Neural progenitor cell (in vitro differentiated cells): ENCODE data around the gene EIF5A. TPM values are rescaled to one million over a fixed set of nuclear protein-coding genes. Genes with fewer than 3 reads are reported as not detected.

ENCODE experiments used
- DNase-seq: peaks from one replicate; pipeline ENCODE4 v3.0.0-alpha.2; 2016; ENCODE audit warnings: low spot score
- H2AFZ ChIP-seq: fragments of 200-600 bp; sonication (generic); replicated peaks from 2 replicates; pipeline ENCODE4 v1.6.1; 2016; ENCODE audit warnings: antibody characterized with exemption
- H3F3A ChIP-seq: fragments of 200-600 bp; sonication (generic); 2 replicates; pipeline ENCODE4 v1.6.1; 2016; ENCODE audit warnings: antibody characterized with exemption, low read depth
- H3K27ac ChIP-seq: fragments of 200-600 bp; sonication (generic); 2 replicates; pipeline ENCODE4 v1.5.1; 2016; ENCODE audit warnings: mild to moderate bottlenecking
- H3K27me3 ChIP-seq: fragments of 200-600 bp; sonication (generic); 2 replicates; pipeline ENCODE4 v1.6.1; 2016; ENCODE audit warnings: mild to moderate bottlenecking, moderate library complexity
- H3K36me3 ChIP-seq: fragments of 200-600 bp; sonication (generic); 2 replicates; pipeline ENCODE4 v1.5.1; 2016
- H3K4me1 ChIP-seq: fragments of 200-600 bp; sonication (generic); 2 replicates; pipeline ENCODE4 v1.6.1; 2016; ENCODE audit warnings: mixed run types
- H3K4me2 ChIP-seq: fragments of 200-600 bp; sonication (generic); 2 replicates; pipeline ENCODE4 v1.6.1; 2016
- H3K4me3 ChIP-seq: fragments of 200-600 bp; sonication (generic); 2 replicates; pipeline ENCODE4 v1.5.1; 2016
- H3K79me2 ChIP-seq: fragments of 200-600 bp; sonication (generic); 2 replicates; pipeline ENCODE4 v1.6.1; 2016; ENCODE audit warnings: low read depth
- H3K9ac ChIP-seq: fragments of 200-600 bp; sonication (generic); 2 replicates; pipeline ENCODE4 v1.6.1; 2016
- H3K9me3 ChIP-seq: fragments of 200-600 bp; sonication (generic); 2 replicates; pipeline ENCODE4 v1.5.1; 2016; ENCODE audit warnings: low read depth
- H4K20me1 ChIP-seq: fragments of 200-600 bp; sonication (generic); 2 replicates; pipeline ENCODE4 v1.6.1; 2016; ENCODE audit warnings: low read depth
- H3K27ac Mint-ChIP-seq: 3 replicates; pipeline ENCODE4 v1.8.0; 2021; ENCODE audit warnings: mixed read lengths
- H3K27me3 Mint-ChIP-seq: 2 replicates; pipeline ENCODE4 v1.8.0; 2022; ENCODE audit warnings: low read depth, mild to moderate bottlenecking, inconsistent platforms, moderate library complexity, mixed read lengths; ENCODE audit not compliant: insufficient read depth
- H3K36me3 Mint-ChIP-seq: 3 replicates; pipeline ENCODE4 v1.8.0; 2021; ENCODE audit warnings: mixed read lengths
- H3K4me1 Mint-ChIP-seq: 3 replicates; pipeline ENCODE4 v1.8.0; 2021; ENCODE audit warnings: mixed read lengths
- H3K4me3 Mint-ChIP-seq: 3 replicates; pipeline ENCODE4 v1.8.0; 2021; ENCODE audit warnings: mild to moderate bottlenecking, moderate library complexity, mixed read lengths
- H3K9me3 Mint-ChIP-seq: 3 replicates; pipeline ENCODE4 v1.8.0; 2020; ENCODE audit warnings: mixed read lengths
- CTCF ChIP-seq: fragments of 200-600 bp; sonication (generic); IDR thresholded peaks from 2 replicates; pipeline ENCODE4 v1.5.1; 2017; ENCODE audit warnings: antibody characterized with exemption, mild to moderate bottlenecking
- EZH2 ChIP-seq: fragments of 200-600 bp; sonication (generic); IDR thresholded peaks from 2 replicates; pipeline ENCODE4 v1.6.1; 2017; ENCODE audit warnings: antibody characterized with exemption, mild to moderate bottlenecking, moderate library complexity
- EZH2phosphoT487 ChIP-seq: fragments of 200-600 bp; sonication (generic); IDR thresholded peaks from 2 replicates; pipeline ENCODE4 v1.6.1; 2017; ENCODE audit warnings: antibody characterized with exemption
- total RNA-seq: library from RNA; depleted of rRNA; stranded (reverse); fragments of >200 nt; gene quantifications from 2 replicates; pipeline ENCODE4 v1.2.3, GENCODE V29; 2015; ENCODE audit warnings: low replicate concordance

The EIF5A gene
- total RNA-seq, 1 donor from 2014 or later, result 251 TPM

- no peak for DNase-seq
- Histone ChIP-seq H4K20me1 (peaks cover 4% of the 10 kb centered on the region), H3K4me2 (peak overlapping the region; percentile 96), H3F3A (peaks cover 27% of the 10 kb centered on the region), H3K4me1 (peaks cover 14% of the 10 kb centered on the region), H3K27ac (no peak overlapping the region), H3K27me3 (no peaks in the 10 kb centered on the region), H3K4me3 (peak overlapping the region; percentile 94), H3K79me2 (peaks cover 20% of the 10 kb centered on the region), H2AFZ (no peak overlapping the region), H3K9me3 (no peaks in the 10 kb centered on the region), H3K9ac (peak overlapping the region; percentile 79), H3K36me3 (no peaks in the 10 kb centered on the region)
- H3K27me3 Mint-ChIP-seq, result peaks cover 12% of the 10 kb centered on the region
- no peaks in the 10 kb centered on the region for H3K9me3 Mint-ChIP-seq
- peaks cover 28% of the 10 kb centered on the region for H3K4me1 Mint-ChIP-seq
- H3K36me3 Mint-ChIP-seq, result peaks cover 9% of the 10 kb centered on the region
- TF ChIP-seq CTCF (no peak), EZH2 (no peak), EZH2phosphoT487 (no peak)
- no peak overlapping the region for H3K27ac Mint-ChIP-seq
- H3K4me3 Mint-ChIP-seq, result peak overlapping the region; percentile 98
Observed at GRCh38 chr17:7328009-7328408, 20.6 kb downstream of the EIF5A start.

GRCh38 chr17:7328840-7329373 is 21.5 kb downstream of the EIF5A start, which contains the start of gene NEURL4:
NEURL4 (minus strand) TSS chr17:7329335; CDS start chr17:7329312, 23 bp downstream.
- peak within 1 kb of the TSS; percentile 95 for H3K27ac Mint-ChIP-seq
- peak within 1 kb of the TSS; percentile 79 for H3K27ac ChIP-seq
- H3K4me3 ChIP-seq, result peak within 1 kb of the TSS; percentile 94
- H3K9me3 ChIP-seq, result no peaks in the 10 kb centered on the region
- H3K4me3 Mint-ChIP-seq, result peak within 1 kb of the TSS; percentile 98
- H3K79me2 ChIP-seq, result peaks cover 20% of the 10 kb centered on the region
- peak within 1 kb of the TSS; percentile 96 for H3K4me2 ChIP-seq
- H3K27me3 Mint-ChIP-seq, result peaks cover 12% of the 10 kb centered on the region
- no peak for TF ChIP-seq EZH2phosphoT487
- TF ChIP-seq EZH2, result no peak
- no peak for TF ChIP-seq CTCF
- peaks cover 7% of the 10 kb centered on the region for H3K36me3 Mint-ChIP-seq
- peak within 1 kb of the TSS; percentile 86 for H2AFZ ChIP-seq
- no peaks in the 10 kb centered on the region for H3K27me3 ChIP-seq
- H3K36me3 ChIP-seq, result no peaks in the 10 kb centered on the region
- peaks cover 4% of the 10 kb centered on the region for H4K20me1 ChIP-seq
- H3K9ac ChIP-seq, result peak within 1 kb of the TSS; percentile 79
- peaks cover 14% of the 10 kb centered on the region for H3K4me1 ChIP-seq
- DNase-seq, result no peak
- peaks cover 28% of the 10 kb centered on the region for H3K4me1 Mint-ChIP-seq
- peaks cover 27% of the 10 kb centered on the region for H3F3A ChIP-seq
- no peaks in the 10 kb centered on the region for H3K9me3 Mint-ChIP-seq

- Histone ChIP-seq H4K20me1 (peaks cover 1% of the 10 kb centered on the region), H3F3A (peaks cover 24% of the 10 kb centered on the region), H3K36me3 (no peaks in the 10 kb centered on the region), H3K4me2 (peak overlapping the region; percentile 74), H2AFZ (peak overlapping the region; percentile 86), H3K4me1 (peaks cover 14% of the 10 kb centered on the region), H3K79me2 (peaks cover 20% of the 10 kb centered on the region), H3K9me3 (no peaks in the 10 kb centered on the region), H3K9ac (no peak overlapping the region), H3K27me3 (no peaks in the 10 kb centered on the region), H3K27ac (peak overlapping the region; percentile 79), H3K4me3 (peak overlapping the region; percentile 94)
- Mint-ChIP-seq H3K27ac (peak overlapping the region; percentile 95), H3K4me3 (peak overlapping the region; percentile 94), H3K4me1 (peaks cover 28% of the 10 kb centered on the region), H3K27me3 (peaks cover 12% of the 10 kb centered on the region), H3K36me3 (peaks cover 4% of the 10 kb centered on the region), H3K9me3 (no peaks in the 10 kb centered on the region)
- peak; percentile 99 for DNase-seq
- TF ChIP-seq CTCF (peak; percentile 16), EZH2phosphoT487 (no peak)
Observed at GRCh38 chr17:7329374-7329996, 22.1 kb downstream of the EIF5A start.
